Left lobe of liver (tissue), 2 donors: ENCODE data around the gene SLC25A42. TPM values are rescaled to one million over a fixed set of nuclear protein-coding genes. Genes with fewer than 3 reads are reported as not detected.
A peak's percentile ranks its signal among the peaks of the same experiment; 100 is the strongest.

Experiments
- ATAC-seq: fragments of 200-7000 bp; cut with Tn5 transposase; one replicate; pipeline ENCODE4 v1.9.1; 2020; ENCODE audit warnings: mild to moderate bottlenecking, moderate library complexity
- DNase-seq: peaks from one replicate; pipeline ENCODE4 v3.0.0-alpha.2; 2020; ENCODE audit warnings: low spot score
- total RNA-seq: library from RNA; stranded (reverse); gene quantifications from one replicate; pipeline ENCODE4 v1.2.1, GENCODE V29; 2021
- donor health status: DM: no; HTN: no; CAD: no; lungs with moderate emphysema.
- donor health status: DM: no; HTN: yes; CAD: no.

Gene SLC25A42
- total RNA-seq, 1 donor from 2014 or later = 77.8 TPM

GRCh38 chr19:19155495-19156219 is 91.9 kb downstream of the SLC25A42 start:
- no peak for DNase-seq
- ATAC-seq = no peak

- peak; percentile 73 for ATAC-seq
- no peak for DNase-seq
These were observed 94.0 kb downstream of the SLC25A42 start for GRCh38 chr19:19157808-19158207.

GRCh38 chr19:19159534-19159933 is 95.7 kb downstream of the SLC25A42 start:
- DNase-seq = no peak
- no peak for ATAC-seq

- no peak for DNase-seq
- no peak for ATAC-seq
These were observed 96.8 kb downstream of the SLC25A42 start for GRCh38 chr19:19160461-19161035.

GRCh38 chr19:19162495-19162894 is 98.7 kb downstream of the SLC25A42 start:
- ATAC-seq (no peak), DNase-seq (no peak)

Other genes starting within 250 kb of the SLC25A42 start
- 43.5 TPM for gene UPF1, start 232.0 kb upstream of the SLC25A42 start, total RNA-seq
- gene CERS1, start 167.8 kb upstream of the SLC25A42 start, total RNA-seq = 0.08 TPM
- 113 TPM for gene COPE, start 144.6 kb upstream of the SLC25A42 start, total RNA-seq
- gene DDX49, start 144.3 kb upstream of the SLC25A42 start, total RNA-seq = 18.9 TPM
- 2.8 TPM for gene HOMER3, start 122.8 kb upstream of the SLC25A42 start, total RNA-seq
- 35.4 TPM for gene SUGP2, start 30.5 kb upstream of the SLC25A42 start, total RNA-seq
- gene ARMC6, start 30.4 kb upstream of the SLC25A42 start, total RNA-seq = 50.9 TPM
- 24.9 TPM for gene TMEM161A, start 74.5 kb downstream of the SLC25A42 start, total RNA-seq
- gene MEF2B, start 106.3 kb downstream of the SLC25A42 start, total RNA-seq = 2.8 TPM
- gene BORCS8, start 128.2 kb downstream of the SLC25A42 start, total RNA-seq = 13.3 TPM
- gene RFXANK, start 128.3 kb downstream of the SLC25A42 start, total RNA-seq = 20.8 TPM
- 3.5 TPM for gene NR2C2AP, start 139.4 kb downstream of the SLC25A42 start, total RNA-seq
- 0.20 TPM for gene NCAN, start 148.0 kb downstream of the SLC25A42 start, total RNA-seq
- 73.3 TPM for gene TM6SF2, start 209.3 kb downstream of the SLC25A42 start, total RNA-seq